A549 (cell line): Measurements from ENCODE around the gene DYNLT4. TPM values are rescaled to one million over a fixed set of nuclear protein-coding genes. Genes with fewer than 3 reads are reported as not detected.

Source experiments
- BCL3 ChIP-seq: fragments of >200 bp; sonication (Bioruptor Twin); formaldehyde crosslinking; IDR thresholded peaks from 3 replicates; pipeline ENCODE4 v1.6.1; 2016
- BHLHE40 ChIP-seq: IDR thresholded peaks from 2 replicates; pipeline ENCODE4 v1.6.1; 2012; ENCODE audit warnings: low read depth, low read length, inconsistent platforms
- CBX2 ChIP-seq: fragments of 200-600 bp; sonication (generic); IDR thresholded peaks from 2 replicates; pipeline ENCODE4 v1.6.1; 2016; ENCODE audit warnings: low read depth, mild to moderate bottlenecking, borderline replicate concordance
- CBX8 ChIP-seq: fragments of 200-600 bp; sonication (generic); IDR thresholded peaks from 2 replicates; pipeline ENCODE4 v1.6.1; 2016
- CHD2 ChIP-seq: fragments of 150-350 bp; IDR thresholded peaks from 2 replicates; pipeline ENCODE4 v1.6.1; 2014; ENCODE audit warnings: low read length; ENCODE audit not compliant: partially characterized antibody
- CHD4 ChIP-seq: fragments of 200-600 bp; sonication (generic); IDR thresholded peaks from 2 replicates; pipeline ENCODE4 v1.6.1; 2016; ENCODE audit warnings: antibody characterized with exemption, mild to moderate bottlenecking, borderline replicate concordance
- FOSB ChIP-seq: fragments of 250-450 bp; sonication (Bioruptor Pico); IDR thresholded peaks from 2 replicates; pipeline ENCODE4 v1.5.0; 2020; ENCODE audit warnings: mild to moderate bottlenecking, moderate library complexity
- FOXS1 ChIP-seq: fragments of 250-450 bp; sonication (Bioruptor Pico); IDR thresholded peaks from 2 replicates; pipeline ENCODE4 v1.5.0; 2020; ENCODE audit warnings: mild to moderate bottlenecking, moderate library complexity
- HEYL ChIP-seq: fragments of 250-450 bp; sonication (Bioruptor Pico); IDR thresholded peaks from 2 replicates; pipeline ENCODE4 v1.8.0; 2021; ENCODE audit warnings: mild to moderate bottlenecking, moderate library complexity
- HMGXB4 ChIP-seq: fragments of 250-450 bp; sonication (Bioruptor Pico); IDR thresholded peaks from 2 replicates; pipeline ENCODE4 v1.5.0; 2021; ENCODE audit warnings: mild to moderate bottlenecking, moderate library complexity, borderline replicate concordance
- HOXA7 ChIP-seq: fragments of 250-450 bp; sonication (Bioruptor Pico); IDR thresholded peaks from 2 replicates; pipeline ENCODE4 v1.5.0; 2020; ENCODE audit warnings: mild to moderate bottlenecking, moderate library complexity
- HOXB5 ChIP-seq: fragments of 250-450 bp; sonication (Bioruptor Pico); IDR thresholded peaks from 2 replicates; pipeline ENCODE4 v1.5.0; 2020; ENCODE audit warnings: mild to moderate bottlenecking, moderate library complexity
- JUN ChIP-seq, 2 experiments: fragments of >200 bp; sonication (Bioruptor Twin); formaldehyde crosslinking; IDR thresholded peaks; 2 replicates in 1 of 2; 3 replicates in 1 of 2; pipeline ENCODE4 v1.6.1; 2016 to 2017
- JUNB ChIP-seq: fragments of >200 bp; sonication (Bioruptor Twin); formaldehyde crosslinking; IDR thresholded peaks from 2 replicates; pipeline ENCODE4 v1.6.1; 2016
- KDM1A ChIP-seq: fragments of 200-600 bp; sonication (generic); IDR thresholded peaks from 2 replicates; pipeline ENCODE4 v1.6.1; 2016; ENCODE audit warnings: low read depth, mild to moderate bottlenecking
- KDM5A ChIP-seq: fragments of 200-600 bp; sonication (generic); IDR thresholded peaks from 2 replicates; pipeline ENCODE4 v1.6.1; 2016; ENCODE audit warnings: antibody characterized with exemption, mild to moderate bottlenecking
- MAZ ChIP-seq: fragments of 150-350 bp; IDR thresholded peaks from 2 replicates; pipeline ENCODE4 v1.6.1; 2014; ENCODE audit warnings: antibody characterized with exemption, low read depth, low read length, borderline replicate concordance
- MYC ChIP-seq: IDR thresholded peaks from 2 replicates; pipeline ENCODE4 v1.6.1; 2012; ENCODE audit warnings: mild to moderate bottlenecking, inconsistent platforms, low read length, improper control_type of control experiment, borderline replicate concordance
- PHF8 ChIP-seq: fragments of 200-600 bp; sonication (generic); IDR thresholded peaks from 2 replicates; pipeline ENCODE4 v1.6.1; 2016; ENCODE audit warnings: low read depth, mild to moderate bottlenecking, antibody characterized with exemption, moderate library complexity, borderline replicate concordance
- POLR2A ChIP-seq: IDR thresholded peaks from 2 replicates; pipeline ENCODE4 v1.6.1; 2012; ENCODE audit warnings: mild to moderate bottlenecking, low read length
- RFX5 ChIP-seq: fragments of 450-650 bp; IDR thresholded peaks from 2 replicates; pipeline ENCODE4 v1.7.1; 2014; ENCODE audit warnings: antibody characterized with exemption, mild to moderate bottlenecking, moderate library complexity
- RNF2 ChIP-seq: fragments of 200-600 bp; sonication (generic); IDR thresholded peaks from 2 replicates; pipeline ENCODE4 v1.6.1; 2016; ENCODE audit warnings: low read depth, mild to moderate bottlenecking, antibody characterized with exemption, moderate library complexity, borderline replicate concordance
- SMC3 ChIP-seq: fragments of >200 bp; sonication (Bioruptor Twin); formaldehyde crosslinking; IDR thresholded peaks from 3 replicates; pipeline ENCODE4 v1.6.1; 2018; ENCODE audit warnings: inconsistent platforms
- SREBF2 ChIP-seq: fragments of 450-650 bp; IDR thresholded peaks from 2 replicates; pipeline ENCODE4 v1.6.1; 2014; ENCODE audit warnings: mild to moderate bottlenecking, moderate library complexity
- TFCP2L1 ChIP-seq: fragments of 250-450 bp; sonication (Bioruptor Pico); IDR thresholded peaks from 2 replicates; pipeline ENCODE4 v1.5.0; 2021; ENCODE audit warnings: mild to moderate bottlenecking
- TP53 ChIP-seq: fragments of 250-450 bp; sonication (Bioruptor Pico); IDR thresholded peaks from 2 replicates; pipeline ENCODE4 v1.5.0; 2021; ENCODE audit warnings: mild to moderate bottlenecking, moderate library complexity
- ZFP36 ChIP-seq: fragments of 450-650 bp; IDR thresholded peaks from 2 replicates; pipeline ENCODE4 v1.6.1; 2014; ENCODE audit warnings: borderline replicate concordance; ENCODE audit not compliant: partially characterized antibody
- ZNF302 ChIP-seq: fragments of 250-450 bp; sonication (Bioruptor Pico); IDR thresholded peaks from 2 replicates; pipeline ENCODE4 v1.9.0; 2021; ENCODE audit warnings: inconsistent platforms, mild to moderate bottlenecking, moderate library complexity
- ZSCAN20 ChIP-seq: fragments of 250-450 bp; sonication (Bioruptor Pico); IDR thresholded peaks from 2 replicates; pipeline ENCODE4 v1.8.0; 2022; ENCODE audit warnings: mild to moderate bottlenecking, moderate library complexity
- polyA plus RNA-seq, 4 experiments: library from polyadenylated mRNA; depleted of rRNA in 3 of 4; stranded (reverse); fragments of >200 nt; fragmentation: RNase III in 1 of 4; extraction: RNeasy Plus Mini Kit Qiagen cat#74134 plus additional on column Dnase treatment in 1 of 4; gene quantifications; 2 replicates in 3 of 4; 3 replicates in 1 of 4; pipeline ENCODE4 v1.2.3, GENCODE V29; 2011 to 2017
- TF ChIP-seq, protein P1 (sequence below): IDR thresholded peaks from 2 replicates; pipeline ENCODE4 v1.6.1; 2012
- TF ChIP-seq, protein P2 (sequence below): fragments of 150-350 bp; IDR thresholded peaks from 2 replicates; pipeline ENCODE4 v1.6.1; 2014; ENCODE audit warnings: low read depth, mild to moderate bottlenecking, low read length

Gene DYNLT4
- polyA plus RNA-seq, 2 of the 4 experiments (the other 2 are of a cell fraction): 0.12 to 0.21 TPM

DNA sequence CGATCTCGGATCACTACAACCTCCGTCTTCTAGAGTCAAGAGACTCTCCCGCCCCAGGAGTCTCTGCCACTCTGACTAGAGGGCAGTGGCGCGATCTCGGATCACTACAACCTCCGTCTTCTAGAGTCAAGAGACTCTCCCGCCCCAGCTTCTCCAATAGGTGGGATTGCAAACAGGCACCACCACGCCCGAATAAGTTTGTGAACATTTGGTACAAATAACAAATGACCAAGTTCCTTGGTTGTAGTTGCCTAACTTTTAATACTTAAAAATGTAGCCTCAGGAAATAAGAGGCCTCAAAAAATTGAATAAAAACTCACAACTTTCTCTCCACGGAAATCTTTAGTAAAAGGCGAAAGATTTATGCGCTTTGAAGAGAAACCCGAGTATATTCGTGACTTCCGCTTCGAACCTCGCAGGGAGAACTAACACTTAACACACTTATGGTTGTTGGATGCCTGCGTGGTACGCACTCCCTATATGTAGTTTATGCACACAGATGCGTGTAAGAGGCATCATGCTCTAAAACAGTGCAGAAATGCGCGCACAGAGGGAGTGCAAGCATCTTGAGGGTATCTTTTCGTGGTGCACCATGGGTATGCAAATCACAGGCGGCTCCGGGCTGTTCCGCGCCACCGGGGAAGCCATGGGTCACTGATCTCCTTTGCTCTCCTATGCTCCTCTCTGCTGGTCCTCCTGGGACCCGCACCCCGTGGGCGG, 12.6 kb upstream of the DYNLT4 start (continued):
- no peak for TF ChIP-seq CBX2
- TF ChIP-seq HOXA7 (CRISPR knock-in tag): peak; percentile 99
- peak; percentile 99 for TF ChIP-seq FOSB (CRISPR knock-in tag)
- no peak for TF ChIP-seq JUNB
- no peak; the same call in none of the 2 replicates for TF ChIP-seq TP53 (CRISPR knock-in tag)
- TF ChIP-seq BHLHE40: no peak
- TF ChIP-seq KDM5A: no peak
- TF ChIP-seq HEYL (CRISPR knock-in tag): no peak
- no peak for TF ChIP-seq CBX8
- peak; percentile 59; the same call in 1 of the 2 replicates for TF ChIP-seq HOXB5 (CRISPR knock-in tag)
- TF ChIP-seq SREBF2: no peak
- no peak for TF ChIP-seq PHF8
- TF ChIP-seq MAZ: peak; percentile 60; the same call in 1 of the 2 replicates
- TF ChIP-seq JUN (IDR thresholded peaks at IDR 0.05): peak; percentile 100
- peak; percentile 93 for TF ChIP-seq POLR2A
- TF ChIP-seq RFX5: no peak; the same call in 1 of the 2 replicates
- TF ChIP-seq BCL3: peak; percentile 100
- TF ChIP-seq, protein P1, sequence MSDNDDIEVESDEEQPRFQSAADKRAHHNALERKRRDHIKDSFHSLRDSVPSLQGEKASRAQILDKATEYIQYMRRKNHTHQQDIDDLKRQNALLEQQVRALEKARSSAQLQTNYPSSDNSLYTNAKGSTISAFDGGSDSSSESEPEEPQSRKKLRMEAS: no peak
- TF ChIP-seq ZSCAN20 (CRISPR knock-in tag): no peak
- no peak for TF ChIP-seq MYC
- no peak for TF ChIP-seq FOXS1 (CRISPR knock-in tag)
- TF ChIP-seq RNF2: no peak
- no peak; the same call in 1 of the 2 replicates for TF ChIP-seq HMGXB4 (CRISPR knock-in tag)
- TF ChIP-seq ZFP36: no peak
- TF ChIP-seq, protein P2, sequence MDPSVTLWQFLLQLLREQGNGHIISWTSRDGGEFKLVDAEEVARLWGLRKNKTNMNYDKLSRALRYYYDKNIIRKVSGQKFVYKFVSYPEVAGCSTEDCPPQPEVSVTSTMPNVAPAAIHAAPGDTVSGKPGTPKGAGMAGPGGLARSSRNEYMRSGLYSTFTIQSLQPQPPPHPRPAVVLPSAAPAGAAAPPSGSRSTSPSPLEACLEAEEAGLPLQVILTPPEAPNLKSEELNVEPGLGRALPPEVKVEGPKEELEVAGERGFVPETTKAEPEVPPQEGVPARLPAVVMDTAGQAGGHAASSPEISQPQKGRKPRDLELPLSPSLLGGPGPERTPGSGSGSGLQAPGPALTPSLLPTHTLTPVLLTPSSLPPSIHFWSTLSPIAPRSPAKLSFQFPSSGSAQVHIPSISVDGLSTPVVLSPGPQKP: no peak
- TF ChIP-seq KDM1A: no peak
- no peak for TF ChIP-seq ZNF302
- TF ChIP-seq SMC3: no peak
- TF ChIP-seq CHD2: peak; percentile 54
- TF ChIP-seq CHD4: no peak
- TF ChIP-seq TFCP2L1 (CRISPR knock-in tag): peak; percentile 92
